HepG2 (cell line): ENCODE results near the gene OPRL1. TPM values are rescaled to one million over a fixed set of nuclear protein-coding genes. Genes with fewer than 3 reads are reported as not detected.

Source experiments
- ASH2L ChIP-seq: fragments of 300-600, 200-600 bp; sonication (generic); IDR thresholded peaks from 2 replicates; pipeline ENCODE4 v1.7.0; 2017; ENCODE audit warnings: low read depth, mild to moderate bottlenecking, moderate library complexity, mixed read lengths, low read length; ENCODE audit not compliant: insufficient read length
- ATAD3A ChIP-seq: sonication (generic); formaldehyde crosslinking; IDR thresholded peaks from 2 replicates; pipeline ENCODE4 v1.4.0; 2020; ENCODE audit warnings: missing genetic modification reagents
- BHLHE40 ChIP-seq: IDR thresholded peaks from 2 replicates; pipeline ENCODE4 v1.6.1; 2011; ENCODE audit warnings: low read length, improper control_type of control experiment
- DBP ChIP-seq: sonication (generic); formaldehyde crosslinking; IDR thresholded peaks from 2 replicates; pipeline ENCODE4 v1.4.0; 2020; ENCODE audit warnings: missing genetic modification reagents; ENCODE audit errors: not compliant biosample characterization
- GTF2F1 ChIP-seq: fragments of 150-350 bp; IDR thresholded peaks from 2 replicates; pipeline ENCODE4 v1.6.1; 2014; ENCODE audit warnings: low read length
- ISX ChIP-seq: sonication (generic); formaldehyde crosslinking; conservative IDR thresholded peaks from 2 replicates; pipeline ENCODE4 v1.5.0; 2020; ENCODE audit warnings: missing genetic modification reagents
- KLF13 ChIP-seq: sonication (generic); formaldehyde crosslinking; IDR thresholded peaks from 2 replicates; pipeline ENCODE4 v1.4.0; 2020; ENCODE audit warnings: mild to moderate bottlenecking, missing genetic modification reagents
- MLLT10 ChIP-seq: sonication (generic); formaldehyde crosslinking; IDR thresholded peaks from 2 replicates; pipeline ENCODE4 v1.4.0; 2020; ENCODE audit warnings: missing genetic modification reagents
- MTA1 ChIP-seq: sonication (generic); formaldehyde crosslinking; IDR thresholded peaks from 2 replicates; pipeline ENCODE4 v1.4.0; 2020; ENCODE audit warnings: missing genetic modification reagents, mild to moderate bottlenecking, borderline replicate concordance
- NFKBIZ ChIP-seq: IDR thresholded peaks from 2 replicates; pipeline ENCODE4 v1.6.1; 2018; ENCODE audit warnings: missing genetic modification reagents, missing compliant biosample characterization
- POLR2AphosphoS5 ChIP-seq: IDR thresholded peaks from 2 replicates; pipeline ENCODE4 v1.6.1; 2012; ENCODE audit warnings: low read depth, low read length
- TCF7 ChIP-seq: sonication (generic); IDR thresholded peaks from 2 replicates; pipeline ENCODE4 v1.6.1; 2016; ENCODE audit warnings: antibody characterized with exemption, low read depth
- XRCC5 ChIP-seq: fragments of 200-400 bp; formaldehyde crosslinking; optimal IDR thresholded peaks from 2 replicates; pipeline ENCODE3; 2017; ENCODE audit warnings: mild to moderate bottlenecking, low read length
- YY1 ChIP-seq: IDR thresholded peaks from 2 replicates; pipeline ENCODE4 v1.6.1; 2011; ENCODE audit warnings: low read length, low read depth, moderate library complexity, mild to moderate bottlenecking; ENCODE audit not compliant: insufficient read depth, insufficient replicate concordance
- ZBTB3 ChIP-seq: sonication (generic); formaldehyde crosslinking; IDR thresholded peaks from 2 replicates; pipeline ENCODE4 v1.4.0; 2020; ENCODE audit warnings: low read depth, mild to moderate bottlenecking, moderate library complexity, missing genetic modification reagents, borderline replicate concordance
- ZHX1 ChIP-seq: sonication (generic); formaldehyde crosslinking; IDR thresholded peaks from 2 replicates; pipeline ENCODE4 v1.8.1; 2022; ENCODE audit warnings: low read depth, mild to moderate bottlenecking, missing genetic modification reagents
- ZNF180 ChIP-seq: sonication (generic); formaldehyde crosslinking; IDR thresholded peaks from 2 replicates; pipeline ENCODE4 v1.4.0; 2020; ENCODE audit warnings: low read depth, missing genetic modification reagents, borderline replicate concordance
- ZNF30 ChIP-seq: sonication (generic); formaldehyde crosslinking; IDR thresholded peaks from 2 replicates; pipeline ENCODE4 v1.5.0; 2020; ENCODE audit warnings: mild to moderate bottlenecking, missing genetic modification reagents
- ZNF354B ChIP-seq: sonication (generic); formaldehyde crosslinking; IDR thresholded peaks from 2 replicates; pipeline ENCODE4 v1.8.0; 2022; ENCODE audit warnings: mild to moderate bottlenecking, missing genetic modification reagents
- ZNF552 ChIP-seq: sonication (generic); formaldehyde crosslinking; IDR thresholded peaks from 2 replicates; pipeline ENCODE4 v1.9.0; 2022; ENCODE audit warnings: missing genetic modification reagents, mild to moderate bottlenecking, borderline replicate concordance
- ZNF558 ChIP-seq: sonication (generic); formaldehyde crosslinking; IDR thresholded peaks from 2 replicates; pipeline ENCODE4 v1.9.0; 2022; ENCODE audit warnings: mild to moderate bottlenecking, missing genetic modification reagents, borderline replicate concordance
- ZNF562 ChIP-seq: sonication (generic); formaldehyde crosslinking; IDR thresholded peaks from 2 replicates; pipeline ENCODE4 v1.8.0; 2022; ENCODE audit warnings: missing genetic modification reagents, borderline replicate concordance
- ZNF710 ChIP-seq: sonication (generic); formaldehyde crosslinking; IDR thresholded peaks from 2 replicates; pipeline ENCODE4 v1.5.0; 2020; ENCODE audit warnings: mild to moderate bottlenecking, missing genetic modification reagents, borderline replicate concordance
- ZNF766 ChIP-seq: sonication (generic); formaldehyde crosslinking; IDR thresholded peaks from 2 replicates; pipeline ENCODE4 v1.5.0; 2020; ENCODE audit warnings: missing genetic modification reagents, borderline replicate concordance
- ZNF878 ChIP-seq: sonication (generic); formaldehyde crosslinking; IDR thresholded peaks from 2 replicates; pipeline ENCODE4 v1.8.1; 2023; ENCODE audit warnings: mild to moderate bottlenecking, missing genetic modification reagents, moderate library complexity
- polyA plus RNA-seq, 8 experiments: library from polyadenylated mRNA; depleted of rRNA in 3 of 8; stranded (reverse) in 7 of 8; unstranded in 1 of 8; fragments of >200 nt; fragmentation: Illumina TruSeq in 4 of 8; extraction: Trizol in 4 of 8; gene quantifications; 2 replicates each; pipeline versions ENCODE4 v1.2.1 to v1.2.3, GENCODE V29; 2011 to 2016; ENCODE audit warnings: low read depth in 4 of 8, missing spikeins in 1 of 8, mixed read lengths in 1 of 8; ENCODE audit not compliant: insufficient read depth in 1 of 8
- total RNA-seq, 5 experiments: library from RNA; depleted of rRNA; stranded (reverse); fragments of >200 nt; fragmentation: Illumina TruSeq; extraction: Trizol; gene quantifications; 2 replicates each; pipeline ENCODE4 v1.2.3, GENCODE V29; 2016; ENCODE audit warnings: low read depth in 1 of 5

The OPRL1 gene
- total and polyA plus RNA-seq, 2 of the 13 experiments (the other 11 are each of a cell fraction or from before 2014, with no cell fraction given) = 0.35 to 0.71 TPM

GRCh38 chr20:64036346-64037198 is 43.3 kb upstream of the OPRL1 start (continued):
- TF ChIP-seq ZNF354B (CRISPR knock-in tag) (no peak), DBP (no peak), XRCC5 (no peak), ZNF710 (peak; percentile 79), ATAD3A (CRISPR knock-in tag) (peak; percentile 35; the same call in 1 of the 2 replicates), ASH2L (no peak), KLF13 (CRISPR knock-in tag) (no peak; the same call in 1 of the 2 replicates), YY1 (peak; percentile 40), ZNF766 (CRISPR knock-in tag) (no peak), TCF7 (no peak), BHLHE40 (peak; percentile 22; the same call in 1 of the 2 replicates), POLR2AphosphoS5 (peak; percentile 50; the same call in 1 of the 2 replicates), ZNF878 (no peak), ZNF562 (CRISPR knock-in tag) (no peak), ZNF30 (CRISPR knock-in tag) (no peak; the same call in 1 of the 2 replicates), ISX (CRISPR knock-in tag) (no peak), ZNF558 (CRISPR knock-in tag) (0 out of 2 replicates have a peak, but pooled peaks have one; percentile 16), MTA1 (CRISPR knock-in tag) (peak; percentile 48; the same call in 1 of the 2 replicates), GTF2F1 (no peak), ZHX1 (CRISPR knock-in tag) (peak; percentile 16; the same call in 1 of the 2 replicates), ZNF552 (CRISPR knock-in tag) (peak; percentile 77), ZNF180 (no peak; the same call in 1 of the 2 replicates), MLLT10 (CRISPR knock-in tag) (no peak), NFKBIZ (CRISPR knock-in tag) (no peak), ZBTB3 (CRISPR knock-in tag) (no peak)
